ENCODE data around the gene ATAD3B.

GRCh38 chr1:1435911-1436629 is 35.5 kb upstream of the ATAD3B start:
- TF ChIP-seq ZSCAN12 (CRISPR knock-in tag; IDR thresholded peaks at IDR 0.05) (no peak), CBX5 (CRISPR knock-in tag; IDR thresholded peaks at IDR 0.05; ENCODE audit: borderline replicate concordance) (no peak), EZH2 (conservative IDR thresholded peaks at IDR 0.05; ENCODE audit: low read depth, low read length) (no peak), CTCF (CRISPR knock-in tag; IDR thresholded peaks at IDR 0.05) (no peak), HNF4G (IDR thresholded peaks at IDR 0.05; ENCODE audit: borderline replicate concordance, low read depth, low read length) (no peak), HNF4G (CRISPR knock-in tag; IDR thresholded peaks at IDR 0.05; ENCODE audit: borderline replicate concordance, low read depth) (no peak), FOXA1 (IDR thresholded peaks at IDR 0.05) (no peak), FOXA1 (CRISPR knock-in tag; IDR thresholded peaks at IDR 0.05) (no peak), GABPA (IDR thresholded peaks at IDR 0.05; ENCODE audit: low read depth, low read length) (no peak), GABPA (CRISPR knock-in tag; IDR thresholded peaks at IDR 0.05; ENCODE audit: low read depth) (no peak), ZBTB20 (CRISPR knock-in tag; IDR thresholded peaks at IDR 0.05; ENCODE audit: borderline replicate concordance, low read depth) (peak; percentile 57; the same call in 1 of the 2 replicates), ZNF234 (CRISPR knock-in tag; conservative IDR thresholded peaks at IDR 0.05) (no peak), ZNF274 (CRISPR knock-in tag; IDR thresholded peaks at IDR 0.05) (0 out of 2 replicates have a peak, but pooled peaks have one; percentile 25)
